HFF-Myc (cell line): Measurements from ENCODE around the gene ALDH1L1.
A peak's percentile ranks its signal among the peaks of the same experiment; 100 is the strongest.

Experiments
- DNase-seq: peaks from one replicate; pipeline ENCODE4 v3.0.0-alpha.2; 2011; ENCODE audit warnings: low read depth; ENCODE audit errors: extremely low read depth
- H3K4me3 ChIP-seq: replicated peaks from 2 replicates; pipeline ENCODE4 v1.5.1; 2011; ENCODE audit warnings: low read depth, mild to moderate bottlenecking, control low read depth, low read length
- CTCF ChIP-seq: IDR thresholded peaks from 2 replicates; pipeline ENCODE4 v1.5.1; 2012; ENCODE audit warnings: mild to moderate bottlenecking, low read depth, low read length, control low read depth; ENCODE audit errors: missing control alignments

ALDH1L1 gene

GRCh38 chr3:126116526-126116925 is 63.9 kb downstream of the ALDH1L1 start:
- no peak overlapping the region for H3K4me3 ChIP-seq
- DNase-seq: no peak
- no peak for TF ChIP-seq CTCF

- H3K4me3 ChIP-seq: no peak overlapping the region
- DNase-seq: no peak
- no peak for TF ChIP-seq CTCF
Measured at GRCh38 chr3:126114443-126115386, 65.7 kb downstream of the ALDH1L1 start.

GRCh38 chr3:126113733-126114442 is 66.5 kb downstream of the ALDH1L1 start:
- TF ChIP-seq CTCF: peak; percentile 34
- H3K4me3 ChIP-seq: no peak overlapping the region
- DNase-seq: no peak

GRCh38 chr3:126113238-126113555 is 67.2 kb downstream of the ALDH1L1 start:
- no peak for DNase-seq
- H3K4me3 ChIP-seq: no peak overlapping the region
- no peak for TF ChIP-seq CTCF

- no peak for DNase-seq
- TF ChIP-seq CTCF: no peak
- no peak overlapping the region for H3K4me3 ChIP-seq
Measured at GRCh38 chr3:126112531-126113237, 67.7 kb downstream of the ALDH1L1 start.

- no peak for TF ChIP-seq CTCF
- no peak for DNase-seq
- H3K4me3 ChIP-seq: no peak overlapping the region
Measured at GRCh38 chr3:126111566-126112475, 68.6 kb downstream of the ALDH1L1 start.
